ENCODE measurements around the gene CCDC88B. TPM values are rescaled to one million over a fixed set of nuclear protein-coding genes. Genes with fewer than 3 reads are reported as not detected.

The CCDC88B gene
- total RNA-seq, 1 experiment from 2014 or later = 3.6 TPM

DNA sequence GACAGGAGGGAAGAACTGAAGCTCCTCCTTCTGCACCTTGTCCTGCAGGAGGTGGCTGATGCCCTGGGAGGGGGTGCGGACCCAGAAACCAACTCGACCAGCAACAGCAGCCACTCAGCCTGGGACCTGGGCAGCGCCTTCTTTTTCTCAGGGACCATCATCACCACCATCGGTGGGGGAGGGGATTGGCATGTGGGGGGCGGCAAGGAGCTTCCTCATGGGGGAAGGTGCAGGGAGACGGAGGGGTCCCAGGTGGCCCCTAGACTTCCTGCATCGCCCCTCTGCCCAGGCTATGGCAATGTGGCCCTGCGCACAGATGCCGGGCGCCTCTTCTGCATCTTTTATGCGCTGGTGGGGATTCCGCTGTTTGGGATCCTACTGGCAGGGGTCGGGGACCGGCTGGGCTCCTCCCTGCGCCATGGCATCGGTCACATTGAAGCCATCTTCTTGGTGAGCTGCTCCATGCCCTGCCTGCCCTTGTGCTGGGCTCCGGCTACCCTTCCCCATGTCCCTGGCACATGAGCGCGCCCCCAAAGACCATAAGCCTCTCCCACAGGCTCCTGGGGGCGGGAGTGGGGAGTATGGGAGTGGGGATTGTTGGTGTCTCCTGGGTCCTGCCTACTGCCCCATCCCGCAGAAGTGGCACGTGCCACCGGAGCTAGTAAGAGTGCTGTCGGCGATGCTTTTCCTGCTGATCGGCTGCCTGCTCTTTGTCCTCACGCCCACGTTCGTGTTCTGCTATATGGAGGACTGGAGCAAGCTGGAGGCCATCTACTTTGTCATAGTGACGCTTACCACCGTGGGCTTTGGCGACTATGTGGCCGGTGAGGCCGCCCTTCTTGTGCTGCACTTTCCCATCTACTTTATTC is 42.9 kb upstream of the CCDC88B start:
- intact Hi-C loops (cut with micrococcal nuclease; ENCODE audit: unreplicated experiment) = no loop called here
- H3K4me1 ChIP-seq = peaks cover 5% of the 10 kb centered on the region
- H3K9me3 ChIP-seq = no peaks in the 10 kb centered on the region
- no peaks in the 10 kb centered on the region for H3K4me1 Mint-ChIP-seq (ENCODE audit: low read depth, unreplicated experiment)
- H3K27me3 ChIP-seq (replicated peaks; ENCODE audit: control insufficient read depth, insufficient read depth, low read length) = peaks cover 4% of the 10 kb centered on the region
- no peaks in the 10 kb centered on the region for H3K9me3 Mint-ChIP-seq (ENCODE audit: unreplicated experiment)
- BruUV-seq (replicated peaks) = no TSS peak
- H3K4me3 ChIP-seq (ENCODE audit: low read depth, low read length) = no peak overlapping the region
- no peak overlapping the region for H3K27ac Mint-ChIP-seq (ENCODE audit: unreplicated experiment)
- no peak overlapping the region for H3K4me3 Mint-ChIP-seq (ENCODE audit: unreplicated experiment)
- ChIA-PET CTCF (interaction anchor here (1.6 kb wide), 1 partner anchor 8 kb away, joined by 5 read pairs; the partner anchor contains the start of gene ESRRA), POLR2A (no interaction called here)
- peaks cover 14% of the 10 kb centered on the region for H3K27me3 Mint-ChIP-seq (ENCODE audit: insufficient read depth, unreplicated experiment)
- H3K36me3 Mint-ChIP-seq (ENCODE audit: insufficient read depth, unreplicated experiment) = peaks cover 5% of the 10 kb centered on the region
- H3K36me3 ChIP-seq (ENCODE audit: control insufficient read depth, insufficient read depth, low read length) = no peaks in the 10 kb centered on the region
- no peak for DNase-seq
- no peak for TF ChIP-seq CTCF (IDR thresholded peaks at IDR 0.05; ENCODE audit: insufficient read depth in 1 of 2, low read depth in 1 of 2, low read length in 1 of 2, severe bottlenecking in 1 of 2, unreplicated experiment in 1 of 2)

GRCh38 chr11:64297699-64298358 is 42.2 kb upstream of the CCDC88B start:
- no peaks in the 10 kb centered on the region for H3K36me3 ChIP-seq (ENCODE audit: control insufficient read depth, insufficient read depth, low read length)
- DNase-seq = no peak
- POLR2A ChIA-PET = no interaction called here
- H3K27ac Mint-ChIP-seq (ENCODE audit: unreplicated experiment) = no peak overlapping the region
- H3K9me3 ChIP-seq = no peaks in the 10 kb centered on the region
- H3K27me3 Mint-ChIP-seq (ENCODE audit: insufficient read depth, unreplicated experiment) = peaks cover 10% of the 10 kb centered on the region
- CTCF ChIA-PET = no interaction called here
- no peak overlapping the region for H3K4me3 ChIP-seq (ENCODE audit: low read depth, low read length)
- no peaks in the 10 kb centered on the region for H3K4me1 Mint-ChIP-seq (ENCODE audit: low read depth, unreplicated experiment)
- no TSS peak for BruUV-seq (replicated peaks)
- TF ChIP-seq CTCF (IDR thresholded peaks at IDR 0.05; ENCODE audit: insufficient read depth in 1 of 2, low read depth in 1 of 2, low read length in 1 of 2, severe bottlenecking in 1 of 2, unreplicated experiment in 1 of 2) = no peak
- H3K27me3 ChIP-seq (replicated peaks; ENCODE audit: control insufficient read depth, insufficient read depth, low read length) = peaks cover 4% of the 10 kb centered on the region
- no peaks in the 10 kb centered on the region for H3K9me3 Mint-ChIP-seq (ENCODE audit: unreplicated experiment)
- peaks cover 5% of the 10 kb centered on the region; the same call in 1 of the 2 replicates for H3K4me1 ChIP-seq
- H3K4me3 Mint-ChIP-seq (ENCODE audit: unreplicated experiment) = no peak overlapping the region
- intact Hi-C loops (cut with micrococcal nuclease; ENCODE audit: unreplicated experiment) = no loop called here
- H3K36me3 Mint-ChIP-seq (ENCODE audit: insufficient read depth, unreplicated experiment) = peaks cover 5% of the 10 kb centered on the region

GRCh38 chr11:64298966-64299846 is 40.8 kb upstream of the CCDC88B start:
- Histone ChIP-seq H3K27me3 (replicated peaks; ENCODE audit: control insufficient read depth, insufficient read depth, low read length) (peaks cover 2% of the 10 kb centered on the region), H3K36me3 (ENCODE audit: control insufficient read depth, insufficient read depth, low read length) (no peaks in the 10 kb centered on the region), H3K4me1 (peaks cover 10% of the 10 kb centered on the region), H3K4me3 (ENCODE audit: low read depth, low read length) (peak overlapping the region; percentile 86; the same call in 1 of the 2 replicates), H3K9me3 (no peaks in the 10 kb centered on the region)
- no TSS peak for BruUV-seq (replicated peaks)
- intact Hi-C loops (cut with micrococcal nuclease; ENCODE audit: unreplicated experiment) = no loop called here
- Mint-ChIP-seq H3K4me3 (ENCODE audit: unreplicated experiment) (peak overlapping the region; percentile 81), H3K27me3 (ENCODE audit: insufficient read depth, unreplicated experiment) (peaks cover 10% of the 10 kb centered on the region), H3K9me3 (ENCODE audit: unreplicated experiment) (no peaks in the 10 kb centered on the region), H3K4me1 (ENCODE audit: low read depth, unreplicated experiment) (peaks cover 6% of the 10 kb centered on the region), H3K36me3 (ENCODE audit: insufficient read depth, unreplicated experiment) (peaks cover 5% of the 10 kb centered on the region), H3K27ac (ENCODE audit: unreplicated experiment) (no peak overlapping the region)
- TF ChIP-seq CTCF (IDR thresholded peaks at IDR 0.05; ENCODE audit: insufficient read depth in 1 of 2, low read depth in 1 of 2, low read length in 1 of 2, severe bottlenecking in 1 of 2, unreplicated experiment in 1 of 2) = no peak
- no peak for DNase-seq
- CTCF ChIA-PET = no interaction called here
- POLR2A ChIA-PET = interaction anchor here (0.6 kb wide), 1 partner anchor 83 kb away, joined by 4 read pairs; no protein-coding TSS in a partner anchor

Data from Caco-2 (cell line).